Cardiac muscle cell (in vitro differentiated cells and primary cell): ENCODE measurements around the gene MYL7. TPM values are rescaled to one million over a fixed set of nuclear protein-coding genes. Genes with fewer than 3 reads are reported as not detected.
A peak's percentile ranks its signal among the peaks of the same experiment; 100 is the strongest.

ENCODE experiments used
- DNase-seq, 2 donors: peaks; one replicate each; pipeline versions ENCODE4 v3.0.0 to v3.0.0-alpha.2; 2010 to 2017; ENCODE audit warnings: low read depth in 1 of 2, low spot score in 1 of 2
- H3K27ac ChIP-seq: fragments of 200-600 bp; sonication (generic); 2 replicates; pipeline ENCODE4 v1.5.1; 2016
- H3K27me3 ChIP-seq: fragments of 200-600 bp; sonication (generic); 2 replicates; pipeline ENCODE4 v1.6.0; 2016; ENCODE audit warnings: control low read depth
- H3K36me3 ChIP-seq: fragments of 200-600 bp; sonication (generic); 2 replicates; pipeline ENCODE4 v1.5.1; 2016; ENCODE audit warnings: control low read depth
- H3K4me1 ChIP-seq: fragments of 200-600 bp; sonication (generic); 2 replicates; pipeline ENCODE4 v1.8.1; 2017; ENCODE audit warnings: low read depth, mild to moderate bottlenecking, mixed run types
- H3K4me3 ChIP-seq: fragments of 200-600 bp; sonication (generic); 2 replicates; pipeline ENCODE4 v1.5.1; 2016; ENCODE audit warnings: mild to moderate bottlenecking
- H3K9me3 ChIP-seq: fragments of 200-600 bp; sonication (generic); 2 replicates; pipeline ENCODE4 v1.5.1; 2017; ENCODE audit warnings: low read depth, mild to moderate bottlenecking, control low read depth
- CTCF ChIP-seq: IDR thresholded peaks from 2 replicates; pipeline ENCODE4 v1.5.1; 2012; ENCODE audit warnings: low read depth, mild to moderate bottlenecking, low read length
- polyA plus RNA-seq: library from polyadenylated mRNA; unstranded; fragments of >200 nt; fragmentation: Nextera tagmentation; extraction: Ambion mirVana; gene quantifications from 2 replicates; pipeline ENCODE4 v1.2.1, GENCODE V29; 2016
- total RNA-seq: library from RNA; depleted of rRNA; stranded (reverse); fragments of >200 nt; gene quantifications from 2 replicates; pipeline ENCODE4 v1.2.3, GENCODE V29; 2016

Gene MYL7
- total and polyA plus RNA-seq, 2 experiments from 2014 or later: 9,288 to 20,231 TPM

GRCh38 chr7:44167920-44168319, 26.8 kb upstream of the MYL7 start:
- H3K9me3 ChIP-seq: no peaks in the 10 kb centered on the region

GRCh38 chr7:44163591-44163990, 22.5 kb upstream of the MYL7 start:
- no peaks in the 10 kb centered on the region for H3K36me3 ChIP-seq
- no peak for TF ChIP-seq CTCF
- peak in 1 of 2 donors; percentile 83 for DNase-seq
- H3K27ac ChIP-seq: no peak overlapping the region
- no peak overlapping the region for H3K4me3 ChIP-seq
- no peaks in the 10 kb centered on the region for H3K4me1 ChIP-seq
- H3K9me3 ChIP-seq: no peaks in the 10 kb centered on the region
- H3K27me3 ChIP-seq: no peaks in the 10 kb centered on the region

More at GRCh38 chr7:44167920-44168319, 26.8 kb upstream of the MYL7 start:
- Histone ChIP-seq H3K27ac (no peak overlapping the region), H3K27me3 (no peaks in the 10 kb centered on the region), H3K36me3 (no peaks in the 10 kb centered on the region), H3K4me3 (no peak overlapping the region), H3K4me1 (no peaks in the 10 kb centered on the region)
- DNase-seq: no peak
- TF ChIP-seq CTCF: no peak

- TF ChIP-seq CTCF: no peak
- H3K27ac ChIP-seq: no peak overlapping the region
Measured at GRCh38 chr7:44162785-44163395, 21.8 kb upstream of the MYL7 start.

GRCh38 chr7:44162179-44162578, 21.0 kb upstream of the MYL7 start:
- Histone ChIP-seq H3K9me3 (no peaks in the 10 kb centered on the region), H3K4me1 (no peaks in the 10 kb centered on the region), H3K27me3 (no peaks in the 10 kb centered on the region), H3K36me3 (no peaks in the 10 kb centered on the region), H3K27ac (no peak overlapping the region), H3K4me3 (no peak overlapping the region)
- DNase-seq: peak in 1 of 2 donors; percentile 25
- no peak for TF ChIP-seq CTCF

More at GRCh38 chr7:44162785-44163395, 21.8 kb upstream of the MYL7 start:
- no peaks in the 10 kb centered on the region for H3K36me3 ChIP-seq
- no peaks in the 10 kb centered on the region for H3K27me3 ChIP-seq
- H3K4me3 ChIP-seq: no peak overlapping the region
- DNase-seq: no peak
- H3K9me3 ChIP-seq: no peaks in the 10 kb centered on the region
- no peaks in the 10 kb centered on the region for H3K4me1 ChIP-seq

- no peaks in the 10 kb centered on the region for H3K27me3 ChIP-seq
- no peaks in the 10 kb centered on the region for H3K36me3 ChIP-seq
- no peaks in the 10 kb centered on the region for H3K9me3 ChIP-seq
- no peak overlapping the region for H3K4me3 ChIP-seq
- DNase-seq: no peak
- H3K27ac ChIP-seq: no peak overlapping the region
- no peaks in the 10 kb centered on the region for H3K4me1 ChIP-seq
- TF ChIP-seq CTCF: no peak
Measured at GRCh38 chr7:44161371-44161770, 20.2 kb upstream of the MYL7 start.
